Activated CD4-positive, alpha-beta T cell treated with anti-CD3 and anti-CD28 coated beads, Interleukin-2, amount 50 U/mL, for 4 hours (primary cell): Measurements from ENCODE around the gene ABCB9.
"Not testable (repeated sequence)": the region's sequence is repeated elsewhere in the genome, so short reads cannot be mapped to it uniquely, and the experiment has no call there.

Source experiments
- DNase-seq, 2 experiments: peaks; one replicate each; pipeline ENCODE4 v3.0.0-alpha.2; 2020

Gene ABCB9

DNA sequence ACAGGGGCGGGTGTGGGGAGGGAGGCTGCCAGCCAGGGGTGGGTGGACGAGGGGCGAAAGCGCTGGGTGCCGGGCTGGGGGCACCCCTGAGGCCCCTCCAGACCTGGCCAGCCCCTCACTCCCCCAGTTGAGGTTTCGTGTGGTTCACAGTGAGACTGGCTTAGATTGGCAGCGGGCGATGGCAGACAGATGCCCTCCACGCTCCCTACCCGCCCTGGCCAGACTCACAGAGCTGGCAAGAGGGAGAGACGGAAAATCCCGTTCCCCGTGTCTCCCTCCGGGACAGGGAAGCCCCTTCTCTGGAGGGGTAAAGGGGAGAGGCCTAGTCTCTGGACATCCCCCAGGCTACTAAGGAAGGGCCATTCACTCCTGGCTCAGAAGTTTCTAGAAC lies 37.1 kb downstream of the ABCB9 start:
- no peak for DNase-seq

DNA sequence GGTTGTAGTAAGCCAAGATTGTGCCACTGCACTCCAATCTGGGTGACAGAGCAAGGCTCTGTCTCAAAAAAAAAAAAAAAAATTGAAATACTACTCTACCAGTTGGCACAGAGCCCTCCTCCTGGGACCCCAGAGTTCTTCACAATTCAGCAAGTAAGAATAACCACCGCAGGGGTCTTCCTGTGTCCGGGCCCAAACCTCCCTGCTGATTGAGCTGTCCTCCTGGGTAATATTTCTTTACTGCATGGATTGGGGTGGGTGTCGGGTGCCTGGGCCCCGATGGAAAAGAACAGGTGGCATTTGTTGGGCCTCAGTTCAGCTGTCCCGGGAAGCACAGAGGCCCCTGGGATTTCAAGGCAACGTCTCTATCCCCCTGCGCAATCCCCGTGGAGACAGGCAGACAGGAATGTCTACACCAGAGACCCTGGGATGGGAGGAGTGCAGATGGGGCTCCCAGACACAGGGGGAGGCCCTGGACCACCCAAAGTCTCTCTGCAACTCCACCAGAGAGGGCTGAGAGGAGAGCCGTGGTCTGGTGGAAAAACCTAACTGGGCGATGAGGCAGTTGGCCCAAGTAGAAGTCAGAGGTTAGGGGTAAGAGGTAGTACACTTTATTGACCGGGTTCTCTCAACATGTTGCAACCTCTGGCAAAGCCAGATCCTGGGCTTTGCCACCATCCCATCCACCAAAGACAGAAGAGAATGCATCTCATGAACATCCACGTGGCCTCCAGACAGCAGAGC lies 37.7 kb downstream of the ABCB9 start:
- no peak for DNase-seq

DNA sequence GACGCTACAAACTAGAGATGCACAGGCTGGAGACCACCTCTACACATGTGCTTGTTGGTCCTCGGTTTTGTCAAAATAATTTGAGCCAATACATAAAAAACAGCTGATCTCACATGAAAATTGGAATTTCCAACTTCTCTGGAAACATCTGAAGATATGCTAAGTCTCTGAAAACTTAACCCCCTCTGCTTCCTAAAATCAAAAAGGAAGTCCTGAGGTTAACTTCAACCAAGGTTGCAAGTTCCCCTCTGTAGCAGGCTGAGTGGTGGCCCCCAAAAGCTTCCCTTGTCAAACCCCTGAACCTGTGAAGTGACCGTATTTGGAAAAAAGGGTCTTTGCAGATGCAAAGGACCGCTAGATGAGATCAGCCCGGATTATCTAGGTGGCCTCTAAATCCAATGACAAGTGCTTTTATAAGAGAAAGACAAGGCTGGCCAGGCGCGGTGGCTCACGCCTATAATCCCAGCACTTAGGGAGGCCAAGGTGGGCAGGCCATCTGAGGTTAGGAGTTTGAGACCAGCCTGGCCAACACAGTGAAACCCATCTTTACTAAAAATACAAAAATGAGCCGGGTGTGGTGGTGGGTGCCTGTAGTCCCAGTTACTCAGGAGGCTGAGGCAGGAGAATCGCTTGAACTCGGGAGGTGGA lies 38.4 kb downstream of the ABCB9 start:
- DNase-seq: no peak

DNA sequence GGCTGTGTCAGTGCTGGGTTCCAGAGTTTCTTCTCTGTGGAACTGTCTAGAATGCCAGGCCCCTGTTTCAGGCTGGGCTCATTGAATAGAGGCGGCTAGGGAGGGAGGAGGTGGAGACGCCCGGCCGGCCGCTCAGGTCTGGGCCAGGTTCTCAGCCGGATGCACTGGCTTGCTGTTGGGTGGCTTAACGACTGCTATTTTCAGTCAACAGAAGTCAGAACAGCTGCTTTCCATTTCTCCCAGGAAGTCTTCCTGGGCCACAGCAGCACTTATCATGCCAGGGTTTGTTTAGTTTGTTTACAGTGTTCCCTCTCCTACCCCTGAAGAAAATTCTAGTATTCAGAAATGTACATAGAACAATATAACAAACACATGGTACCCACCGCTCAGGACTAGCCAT lies 44.3 kb downstream of the ABCB9 start:
- no peak for DNase-seq

- DNase-seq: no peak
Measured at GRCh38 chr12:122920687-122921086, 45.6 kb downstream of the ABCB9 start.

- no peak for DNase-seq
Measured at GRCh38 chr12:122918827-122919226, 47.4 kb downstream of the ABCB9 start.

- no peak for DNase-seq
Measured at GRCh38 chr12:122917507-122918121, 48.6 kb downstream of the ABCB9 start.

- no peak for DNase-seq
Measured at GRCh38 chr12:122909442-122910288, 56.6 kb downstream of the ABCB9 start.

DNA sequence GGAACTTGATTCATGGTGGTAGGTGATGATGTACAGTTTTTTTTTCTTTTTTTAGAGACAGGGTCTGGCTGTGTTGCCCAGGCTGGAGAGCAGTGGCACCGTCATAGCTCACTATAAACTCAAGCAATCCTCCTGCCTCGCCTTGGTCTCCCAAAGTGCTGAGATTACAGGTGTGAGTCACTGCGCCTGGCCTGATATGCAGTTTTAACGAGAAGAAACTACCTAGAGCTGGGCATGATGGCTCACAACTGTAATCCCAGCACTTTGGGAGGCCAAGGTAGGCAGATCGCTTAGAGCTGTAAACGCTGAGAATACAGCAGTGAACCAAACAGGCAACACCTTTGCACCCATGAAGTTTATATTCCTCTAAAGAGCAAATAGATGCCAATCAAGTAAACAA lies 57.3 kb downstream of the ABCB9 start:
- no peak for DNase-seq

GRCh38 chr12:122905258-122905657 lies 61.0 kb downstream of the ABCB9 start:
- not testable (repeated sequence) for DNase-seq

DNA sequence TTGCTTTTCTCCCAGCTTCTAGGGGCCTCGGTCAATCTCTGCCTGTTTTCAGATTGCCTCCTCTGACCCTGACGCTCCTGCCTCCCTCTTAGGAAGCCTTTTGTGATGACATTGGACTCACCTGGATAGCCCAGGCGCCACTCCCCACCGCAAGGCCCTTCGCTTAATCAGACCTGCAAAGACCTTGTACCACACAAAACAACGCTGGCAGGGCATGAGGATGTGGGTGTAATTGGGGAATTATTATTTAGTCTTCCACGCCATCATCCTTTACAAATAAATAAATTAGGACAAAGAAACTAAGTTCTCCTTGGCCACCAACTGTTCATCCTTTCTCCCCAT lies 62.6 kb downstream of the ABCB9 start:
- no peak for DNase-seq

GRCh38 chr12:122902854-122903692 lies 63.2 kb downstream of the ABCB9 start:
- DNase-seq: no peak

DNA sequence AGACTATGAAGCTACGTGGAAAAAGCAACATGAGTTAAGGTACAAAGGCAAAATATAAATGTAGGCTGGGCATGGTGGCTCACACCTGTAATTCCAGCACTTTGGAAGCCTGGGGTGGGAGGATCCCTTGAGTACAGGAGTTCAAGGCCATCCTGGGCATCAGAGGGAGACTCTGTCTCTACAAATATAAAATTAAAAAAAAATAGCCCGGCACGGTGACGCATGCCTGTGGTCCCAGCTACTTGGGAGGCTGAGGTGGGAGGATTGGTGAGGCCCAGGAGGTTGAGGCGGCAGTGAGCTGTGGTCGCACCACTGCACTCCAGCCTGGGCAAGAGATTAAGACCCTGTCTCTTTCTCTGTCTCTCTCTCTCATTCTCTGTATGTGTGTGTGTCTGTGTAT lies 66.4 kb downstream of the ABCB9 start:
- DNase-seq: no peak

DNA sequence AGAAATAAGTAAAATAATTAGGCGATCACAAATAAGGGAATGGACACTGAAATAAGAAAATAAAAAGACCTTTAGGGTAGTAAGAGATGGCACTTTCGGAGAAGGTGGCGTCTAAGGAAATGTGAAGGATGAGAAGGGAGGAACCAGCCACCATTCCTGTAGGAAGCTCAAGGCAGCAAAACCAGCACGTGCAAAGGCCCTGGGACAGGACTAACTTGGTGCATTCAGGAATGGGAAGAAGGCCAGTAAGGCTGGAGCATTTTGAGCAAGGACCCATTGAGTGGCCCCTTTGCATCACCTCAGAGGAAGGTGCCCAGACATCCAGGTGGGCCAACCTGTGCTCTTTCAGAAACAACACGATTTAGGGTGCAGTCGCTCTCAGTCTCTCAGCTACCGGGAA lies 69.6 kb downstream of the ABCB9 start:
- no peak for DNase-seq

DNA sequence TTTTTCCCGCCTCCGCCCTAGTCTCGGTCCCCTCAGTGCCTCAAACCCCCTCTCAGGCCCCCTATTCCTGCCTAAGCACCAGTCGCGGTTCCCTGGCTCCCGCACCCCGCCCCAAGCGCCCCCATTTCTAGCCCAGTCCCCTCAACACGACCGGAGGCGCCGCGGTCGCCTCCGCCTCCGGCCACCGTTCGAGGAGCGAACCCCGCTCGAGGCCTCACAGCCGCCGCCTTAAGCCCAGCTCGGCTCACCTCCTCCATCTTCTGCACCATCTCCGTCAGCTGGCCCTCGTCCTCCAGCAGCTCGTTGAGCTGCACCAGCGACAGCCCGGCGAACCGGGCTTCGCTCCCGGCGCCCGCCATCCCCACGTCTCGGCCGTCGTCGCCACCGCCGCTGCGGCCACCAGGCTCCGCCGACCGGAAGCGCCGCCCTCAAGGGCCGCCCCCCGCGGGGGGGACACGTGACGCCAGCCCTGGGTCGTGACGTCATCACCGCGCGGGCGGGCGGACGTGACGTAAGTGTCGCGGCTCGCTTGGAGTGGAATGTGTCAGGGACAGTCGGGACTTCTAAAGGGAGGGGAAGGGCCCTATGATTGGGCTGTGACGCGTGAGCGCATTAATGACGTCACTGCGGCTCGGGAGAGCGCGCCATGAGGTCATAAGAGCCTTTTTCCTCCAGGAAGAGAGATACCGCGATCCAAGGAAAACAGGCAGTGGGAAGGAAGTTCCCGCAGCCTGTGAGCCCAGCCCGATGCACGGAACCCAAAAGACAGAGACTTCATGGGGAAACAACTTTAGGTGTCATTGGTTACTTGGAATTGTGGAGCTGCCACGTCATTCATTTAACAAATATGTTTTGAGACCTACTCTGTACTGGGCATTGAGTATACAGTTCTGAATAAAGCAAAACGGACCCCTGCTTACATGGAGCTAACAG lies 70.3 kb downstream of the ABCB9 start, which contains the start of gene VPS37B:
Gene VPS37B (minus strand): TSS at position 421 of the 933 bp plus-strand sequence. CDS start 62 bp downstream, at position 359.
- DNase-seq: peak; percentile 84 to 85

DNA sequence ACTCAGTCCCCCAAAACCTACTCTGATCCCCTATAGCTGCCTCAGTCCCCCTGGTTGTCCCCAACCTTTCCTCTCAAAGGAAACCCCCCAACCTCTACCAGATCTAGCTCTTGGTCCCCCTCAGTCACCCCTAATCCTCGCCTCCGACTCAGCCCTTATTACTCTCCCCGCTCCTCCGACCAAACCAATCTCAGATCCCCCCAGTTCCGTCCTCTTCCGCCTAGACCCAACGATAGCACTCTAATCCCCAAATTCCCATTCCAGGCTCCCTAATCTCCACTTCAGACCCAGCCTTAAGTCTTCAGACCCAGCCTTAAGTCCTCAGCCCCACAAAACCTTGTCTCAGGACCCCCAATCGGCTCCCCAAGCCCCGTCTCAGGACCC lies 71.0 kb downstream of the ABCB9 start:
- DNase-seq: no peak

GRCh38 chr12:122894193-122895121 lies 71.8 kb downstream of the ABCB9 start:
- no peak for DNase-seq

DNA sequence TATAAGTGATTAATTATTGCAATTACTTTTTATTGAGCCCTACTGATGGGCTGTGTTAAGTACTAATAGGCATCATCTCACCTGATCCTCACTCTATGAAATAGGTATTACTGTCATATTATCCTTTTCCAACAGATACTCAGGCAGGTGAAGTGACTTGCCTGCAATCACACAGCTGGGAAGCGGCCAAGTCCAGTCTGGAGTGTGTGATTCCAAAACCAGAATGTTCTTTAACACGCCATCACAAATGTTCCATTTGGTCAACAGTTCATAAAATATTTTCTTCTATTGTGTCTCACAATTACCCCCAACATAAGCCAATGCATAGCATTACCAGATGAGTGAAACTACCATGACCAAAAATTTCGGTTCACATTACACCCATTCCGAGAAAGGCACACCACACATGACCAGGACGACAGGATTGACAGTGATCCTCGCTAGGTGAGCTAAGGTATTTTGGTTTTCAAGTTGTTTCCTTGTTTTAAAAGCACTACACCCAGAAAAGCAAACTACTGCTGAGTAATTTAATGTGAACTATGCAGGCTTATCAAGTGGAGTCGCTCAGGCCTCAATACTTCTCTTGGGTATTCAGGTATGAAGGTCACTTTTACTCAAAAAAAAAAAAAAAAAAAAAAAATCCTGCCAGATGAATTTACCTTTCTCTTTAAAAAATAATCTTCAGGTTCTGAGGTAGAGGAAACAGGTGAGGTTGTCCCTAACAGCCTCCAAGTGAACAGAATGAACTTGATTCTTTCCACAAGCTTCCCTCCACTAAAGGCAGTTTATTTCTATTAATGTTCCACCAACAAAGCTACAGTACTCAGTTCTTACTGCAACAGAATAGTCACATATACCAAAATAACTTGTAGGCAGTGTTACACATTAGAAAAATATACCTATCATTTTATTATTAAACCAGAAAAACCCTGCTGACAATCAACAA lies 72.8 kb downstream of the ABCB9 start:
- DNase-seq: no peak

DNA sequence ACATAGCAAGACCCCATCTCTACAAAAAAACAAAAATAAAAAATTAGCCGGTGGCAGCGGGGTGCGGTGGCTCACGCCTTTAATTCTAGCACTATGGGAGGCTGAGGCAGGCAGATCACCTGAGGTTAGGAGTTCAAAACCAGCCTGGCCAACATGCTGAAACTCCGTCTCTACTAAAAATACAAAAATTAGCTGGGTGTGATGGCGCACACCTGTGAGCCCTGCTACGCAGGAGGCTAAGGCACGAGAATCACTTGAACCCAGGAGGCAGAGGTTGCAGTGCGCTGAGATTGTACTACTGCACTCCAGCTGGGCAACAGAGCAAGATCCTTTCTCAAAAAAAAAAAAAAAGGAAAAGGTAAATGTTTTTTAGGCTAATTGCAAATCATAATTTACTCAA lies 73.5 kb downstream of the ABCB9 start:
- DNase-seq: not testable (repeated sequence)
